Central memory CD8-positive, alpha-beta T cell (primary cell): ENCODE data around the gene MUC22.
"Not testable (repeated sequence)": the region's sequence is repeated elsewhere in the genome, so short reads cannot be mapped to it uniquely, and the experiment has no call there.

ENCODE experiments used
- ATAC-seq: fragments of 150-1000 bp; cut with Tn5 transposase; replicated peaks from 2 replicates; pipeline ENCODE4 v1.10.0; 2022; ENCODE audit warnings: mild to moderate bottlenecking, moderate FRiP score, moderate number of reproducible peaks; ENCODE audit not compliant: poor library complexity, severe bottlenecking; ENCODE audit errors: extremely low read depth
- DNase-seq, 2 donors: peaks; one replicate each; pipeline ENCODE4 v3.0.0; 2021; ENCODE audit warnings: low spot score in 2 of 2
- H3K27ac Mint-ChIP-seq: one replicate; pipeline ENCODE4 v1.8.0; 2022; ENCODE audit warnings: low read depth, mild to moderate bottlenecking, moderate library complexity, mixed read lengths
- H3K27me3 Mint-ChIP-seq: one replicate; pipeline ENCODE4 v1.8.0; 2022; ENCODE audit warnings: mixed read lengths
- H3K36me3 Mint-ChIP-seq: one replicate; pipeline ENCODE4 v1.8.0; 2022; ENCODE audit warnings: mild to moderate bottlenecking, moderate library complexity, mixed read lengths; ENCODE audit not compliant: insufficient read depth
- H3K4me1 Mint-ChIP-seq: one replicate; pipeline ENCODE4 v1.8.0; 2022; ENCODE audit warnings: mixed read lengths
- H3K4me3 Mint-ChIP-seq: one replicate; pipeline ENCODE4 v1.8.0; 2022; ENCODE audit warnings: mild to moderate bottlenecking, moderate library complexity, mixed read lengths
- H3K9me3 Mint-ChIP-seq: one replicate; pipeline ENCODE4 v1.8.0; 2022; ENCODE audit warnings: mixed read lengths

The MUC22 gene

GRCh38 chr6:31025595-31025994 lies 15.3 kb downstream of the MUC22 start:
- peaks cover 80% of the 10 kb centered on the region for H3K27me3 Mint-ChIP-seq
- no peak for DNase-seq
- H3K9me3 Mint-ChIP-seq = no peaks in the 10 kb centered on the region
- no peaks in the 10 kb centered on the region for H3K36me3 Mint-ChIP-seq
- no peak overlapping the region for H3K4me3 Mint-ChIP-seq
- no peaks in the 10 kb centered on the region for H3K4me1 Mint-ChIP-seq
- H3K27ac Mint-ChIP-seq = no peak overlapping the region
- no peak for ATAC-seq

DNA sequence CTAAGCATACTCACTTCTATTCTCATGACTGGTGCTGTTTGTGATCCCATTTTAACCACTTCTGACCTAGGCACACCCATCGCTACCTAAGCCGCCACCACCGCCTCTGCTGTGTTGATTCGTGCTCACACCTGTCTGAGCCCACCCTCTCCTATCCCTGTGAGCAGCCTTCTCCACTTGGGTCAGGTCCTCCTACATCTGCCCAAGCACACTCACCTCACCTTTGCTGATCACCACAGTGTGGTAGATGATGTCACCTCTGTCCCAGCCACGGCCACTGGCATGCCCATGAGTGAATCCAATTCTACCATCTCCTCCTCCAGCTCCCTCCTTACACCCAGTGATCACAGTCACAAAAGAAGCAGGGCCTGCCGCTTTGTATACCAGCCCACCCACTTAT lies 20.8 kb downstream of the MUC22 start:
- H3K27me3 Mint-ChIP-seq = peaks cover 83% of the 10 kb centered on the region
- DNase-seq (no peak), ATAC-seq (no peak)
- no peak overlapping the region for H3K4me3 Mint-ChIP-seq
- H3K9me3 Mint-ChIP-seq = no peaks in the 10 kb centered on the region
- H3K4me1 Mint-ChIP-seq = no peaks in the 10 kb centered on the region
- H3K27ac Mint-ChIP-seq = no peak overlapping the region
- no peaks in the 10 kb centered on the region for H3K36me3 Mint-ChIP-seq

DNA sequence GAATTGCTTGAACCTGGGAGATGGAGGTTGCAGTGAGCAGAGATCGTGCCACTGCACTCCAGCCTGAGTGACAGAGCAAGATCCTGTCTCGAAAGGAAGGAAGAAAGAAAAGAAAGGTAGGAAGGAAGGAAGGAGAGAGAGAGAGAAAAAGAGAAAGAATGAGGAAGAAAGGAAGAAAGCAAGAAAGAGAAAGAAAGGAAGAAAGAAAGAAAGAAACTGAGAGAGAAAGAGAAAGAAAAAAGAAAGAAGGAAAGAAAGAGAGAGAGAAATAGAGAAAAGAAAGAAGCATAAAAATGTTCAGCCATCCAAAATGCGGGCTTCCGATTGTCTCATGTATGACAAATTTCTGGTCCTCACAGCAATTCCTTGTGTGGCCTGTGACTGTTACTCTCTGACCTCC lies 22.8 kb downstream of the MUC22 start:
- Mint-ChIP-seq H3K27me3 (peaks cover 71% of the 10 kb centered on the region), H3K27ac (no peak overlapping the region), H3K36me3 (no peaks in the 10 kb centered on the region), H3K4me1 (no peaks in the 10 kb centered on the region), H3K4me3 (no peak overlapping the region), H3K9me3 (no peaks in the 10 kb centered on the region)
- no peak for DNase-seq
- no peak for ATAC-seq

- no peaks in the 10 kb centered on the region for H3K9me3 Mint-ChIP-seq
- no peak overlapping the region for H3K4me3 Mint-ChIP-seq
- H3K4me1 Mint-ChIP-seq = no peaks in the 10 kb centered on the region
- H3K36me3 Mint-ChIP-seq = no peaks in the 10 kb centered on the region
- H3K27me3 Mint-ChIP-seq = peaks cover 66% of the 10 kb centered on the region
- DNase-seq (no peak), ATAC-seq (no peak)
- no peak overlapping the region for H3K27ac Mint-ChIP-seq
Observed at GRCh38 chr6:31035862-31036497, 25.7 kb downstream of the MUC22 start.

- no peak overlapping the region for H3K4me3 Mint-ChIP-seq
- no peak overlapping the region for H3K27ac Mint-ChIP-seq
- H3K36me3 Mint-ChIP-seq = no peaks in the 10 kb centered on the region
- no peaks in the 10 kb centered on the region for H3K4me1 Mint-ChIP-seq
- H3K27me3 Mint-ChIP-seq = peaks cover 64% of the 10 kb centered on the region
- DNase-seq = no peak
- no peaks in the 10 kb centered on the region for H3K9me3 Mint-ChIP-seq
- ATAC-seq = no peak
Observed at GRCh38 chr6:31037169-31037568, 26.9 kb downstream of the MUC22 start.

DNA sequence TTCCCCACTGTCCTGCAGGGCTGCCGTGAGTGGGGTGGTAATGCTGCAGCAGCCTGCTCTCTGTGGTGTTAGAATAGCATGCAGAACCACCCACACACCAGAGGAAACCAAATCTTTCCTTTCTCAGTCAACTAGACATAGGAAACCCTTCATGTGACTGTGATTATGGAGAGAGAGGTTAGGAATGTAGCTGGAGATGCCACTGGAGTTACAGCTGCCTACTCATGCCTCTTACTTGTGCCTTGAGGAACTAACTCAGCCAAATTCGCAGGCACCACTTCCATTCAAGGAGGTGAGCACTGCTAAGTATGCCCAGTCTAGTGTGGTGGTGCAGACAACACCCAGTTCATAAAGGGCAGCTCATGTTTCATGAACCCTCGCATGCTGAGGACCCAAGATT lies 27.4 kb downstream of the MUC22 start:
- Mint-ChIP-seq H3K27me3 (peaks cover 64% of the 10 kb centered on the region), H3K36me3 (no peaks in the 10 kb centered on the region), H3K27ac (no peak overlapping the region), H3K9me3 (no peaks in the 10 kb centered on the region), H3K4me1 (no peaks in the 10 kb centered on the region), H3K4me3 (no peak overlapping the region)
- ATAC-seq = no peak
- no peak for DNase-seq

- Mint-ChIP-seq H3K4me1 (no peaks in the 10 kb centered on the region), H3K27me3 (peaks cover 64% of the 10 kb centered on the region), H3K36me3 (peaks cover 2% of the 10 kb centered on the region), H3K9me3 (no peaks in the 10 kb centered on the region), H3K4me3 (no peak overlapping the region), H3K27ac (no peak overlapping the region)
- no peak for ATAC-seq
- DNase-seq = no peak
Observed at GRCh38 chr6:31038559-31038958, 28.3 kb downstream of the MUC22 start.

DNA sequence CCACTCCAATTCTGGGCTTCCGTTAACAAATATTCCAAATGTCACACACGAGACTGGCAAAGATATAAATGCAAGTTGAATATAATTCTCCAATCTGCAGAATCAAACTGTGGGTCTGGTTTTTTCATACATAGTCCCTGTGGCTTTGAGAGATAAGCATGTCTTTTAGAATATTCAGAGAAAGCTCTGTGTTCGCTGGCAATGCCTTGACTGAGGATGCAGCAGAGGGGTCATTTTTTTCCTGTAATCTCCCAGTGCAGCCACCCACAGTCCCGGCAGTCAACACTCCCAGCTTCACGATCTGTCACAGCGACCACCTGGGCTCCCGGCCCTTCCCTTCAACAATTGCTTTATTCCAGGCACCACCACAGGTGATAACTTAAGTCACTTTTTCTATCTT lies 30.5 kb downstream of the MUC22 start:
- peaks cover 2% of the 10 kb centered on the region for H3K36me3 Mint-ChIP-seq

DNA sequence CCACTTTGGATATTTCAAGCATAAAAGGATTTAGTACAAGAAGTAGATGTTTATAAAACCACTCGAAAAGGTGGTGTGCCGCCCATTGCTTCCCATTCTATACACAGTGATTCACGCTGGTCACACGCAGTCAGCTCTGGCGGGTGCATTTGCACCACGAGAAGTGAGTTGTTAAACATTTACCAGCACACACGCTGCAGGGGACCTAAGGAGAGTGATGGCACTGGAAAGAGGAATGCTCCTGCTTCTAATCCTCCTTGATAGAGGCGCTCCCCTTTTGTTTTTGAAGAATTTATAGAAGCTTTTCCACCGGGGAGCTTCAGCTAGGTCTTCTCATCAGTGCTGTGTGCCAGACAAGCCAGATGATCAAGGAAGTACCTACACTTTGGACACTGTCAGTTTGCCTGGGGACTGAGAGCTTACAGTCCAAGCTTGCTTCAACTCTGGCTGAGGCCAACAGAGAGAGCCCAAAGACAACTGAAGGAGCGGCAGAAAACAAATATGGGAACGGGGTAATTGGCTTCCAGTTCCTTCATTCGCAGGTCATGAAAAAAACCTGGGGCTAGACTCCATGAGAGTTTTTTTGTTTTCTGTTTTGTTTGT lies 31.2 kb downstream of the MUC22 start:
- H3K9me3 Mint-ChIP-seq = no peaks in the 10 kb centered on the region
- DNase-seq (no peak), ATAC-seq (no peak)
- peaks cover 78% of the 10 kb centered on the region for H3K27me3 Mint-ChIP-seq
- H3K36me3 Mint-ChIP-seq = peaks cover 2% of the 10 kb centered on the region
- no peak overlapping the region for H3K27ac Mint-ChIP-seq
- H3K4me1 Mint-ChIP-seq = no peaks in the 10 kb centered on the region
- H3K4me3 Mint-ChIP-seq = no peak overlapping the region

More for the DNA sequence above, 30.5 kb downstream of the MUC22 start:
- no peak overlapping the region for H3K27ac Mint-ChIP-seq
- H3K27me3 Mint-ChIP-seq = peaks cover 71% of the 10 kb centered on the region
- ATAC-seq (no peak), DNase-seq (no peak)
- H3K4me1 Mint-ChIP-seq = no peaks in the 10 kb centered on the region
- no peaks in the 10 kb centered on the region for H3K9me3 Mint-ChIP-seq
- no peak overlapping the region for H3K4me3 Mint-ChIP-seq

DNA sequence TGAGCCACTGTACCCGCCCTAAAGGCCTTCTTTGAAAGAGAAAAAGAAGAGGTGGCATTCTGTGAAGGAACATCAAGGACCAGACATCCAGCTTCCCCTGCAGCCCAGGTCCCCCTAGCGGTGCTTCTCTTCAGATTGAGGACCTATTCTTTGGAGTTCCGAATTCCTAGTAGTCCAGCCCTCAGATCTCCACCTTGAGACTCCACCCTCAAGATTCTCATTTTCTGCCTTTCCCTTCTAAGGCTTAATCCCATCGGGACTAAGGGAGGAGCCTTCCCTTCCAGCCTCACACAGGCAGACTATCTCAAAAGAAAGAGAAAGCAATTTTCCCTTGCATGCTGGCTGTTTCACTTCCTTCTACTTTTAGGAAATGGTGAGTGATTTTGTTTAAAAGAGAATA lies 32.5 kb downstream of the MUC22 start:
- H3K9me3 Mint-ChIP-seq = no peaks in the 10 kb centered on the region
- DNase-seq = peak in 1 of 2 donors; percentile 11
- H3K4me1 Mint-ChIP-seq = no peaks in the 10 kb centered on the region
- H3K27me3 Mint-ChIP-seq = peaks cover 91% of the 10 kb centered on the region
- no peak overlapping the region for H3K27ac Mint-ChIP-seq
- no peak overlapping the region for H3K4me3 Mint-ChIP-seq
- no peak for ATAC-seq
- peaks cover 2% of the 10 kb centered on the region for H3K36me3 Mint-ChIP-seq

DNA sequence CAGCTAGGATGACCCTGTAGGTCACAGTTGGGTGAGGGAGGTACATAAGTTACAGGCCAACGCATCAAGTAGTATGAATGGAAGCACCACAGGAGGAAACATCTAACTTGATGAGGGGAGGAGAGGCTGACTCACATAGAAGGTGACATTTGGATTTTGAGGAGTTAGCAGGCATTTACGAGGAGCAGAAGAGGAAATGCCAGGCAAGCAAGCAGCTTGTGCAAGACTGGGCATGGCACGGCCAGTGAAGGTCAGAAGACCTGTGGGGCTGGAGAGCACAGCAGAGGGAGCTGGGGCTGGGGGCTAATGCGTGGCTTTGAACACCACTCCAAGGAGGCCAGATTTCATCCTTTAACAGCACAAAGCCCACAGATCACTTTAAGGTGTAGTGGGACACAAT lies 37.8 kb downstream of the MUC22 start:
- no peaks in the 10 kb centered on the region for H3K36me3 Mint-ChIP-seq
- no peaks in the 10 kb centered on the region for H3K9me3 Mint-ChIP-seq
- peaks cover 94% of the 10 kb centered on the region for H3K27me3 Mint-ChIP-seq

GRCh38 chr6:31049518-31049917 lies 39.2 kb downstream of the MUC22 start:
- ATAC-seq = no peak
- H3K4me1 Mint-ChIP-seq = no peaks in the 10 kb centered on the region
- no peak overlapping the region for H3K27ac Mint-ChIP-seq

More for the DNA sequence above, 37.8 kb downstream of the MUC22 start:
- ATAC-seq (no peak), DNase-seq (no peak)
- Mint-ChIP-seq H3K27ac (no peak overlapping the region), H3K4me3 (no peak overlapping the region), H3K4me1 (no peaks in the 10 kb centered on the region)

DNA sequence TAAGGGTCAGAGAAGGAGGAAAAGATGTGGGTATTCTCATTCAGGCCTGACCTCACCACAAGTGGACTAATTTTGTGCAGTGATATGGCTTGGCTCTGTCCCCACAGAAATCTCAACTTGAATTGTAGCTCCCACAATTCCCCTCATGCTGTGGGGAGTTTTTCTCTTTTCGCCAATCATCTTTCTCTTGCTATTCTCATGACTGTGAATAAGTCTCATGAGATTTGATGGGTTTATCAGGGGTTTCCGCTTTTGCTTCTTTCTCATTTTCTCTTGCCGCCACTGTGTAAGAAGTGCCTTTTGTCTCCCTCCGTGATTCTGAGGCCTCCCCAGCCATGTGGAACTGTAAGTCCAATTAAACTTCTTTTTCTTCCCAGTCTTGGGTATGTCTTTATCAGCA lies 42.9 kb downstream of the MUC22 start:
- H3K36me3 Mint-ChIP-seq, H3K27ac Mint-ChIP-seq, DNase-seq, ATAC-seq, H3K4me1 Mint-ChIP-seq, H3K4me3 Mint-ChIP-seq, H3K9me3 Mint-ChIP-seq: not testable (repeated sequence)
- H3K27me3 Mint-ChIP-seq = peaks cover 79% of the 10 kb centered on the region

More at GRCh38 chr6:31049518-31049917, 39.2 kb downstream of the MUC22 start:
- peaks cover 2% of the 10 kb centered on the region for H3K36me3 Mint-ChIP-seq
- H3K4me3 Mint-ChIP-seq = no peak overlapping the region
- peaks cover 94% of the 10 kb centered on the region for H3K27me3 Mint-ChIP-seq
- DNase-seq = no peak
- H3K9me3 Mint-ChIP-seq = no peaks in the 10 kb centered on the region
